GM12865 (cell line): Measurements from ENCODE around the gene KLHL22.
"Not testable (repeated sequence)": the region's sequence is repeated elsewhere in the genome, so short reads cannot be mapped to it uniquely, and the experiment has no call there.

Experiments
- DNase-seq: peaks from one replicate; pipeline ENCODE4 v3.0.0; 2010; ENCODE audit warnings: low read depth
- H3K4me3 ChIP-seq: 2 replicates; pipeline ENCODE4 v1.5.1; 2011; ENCODE audit warnings: mild to moderate bottlenecking, low read depth, low read length, control low read depth
- TF ChIP-seq, protein P1 (sequence below): IDR thresholded peaks from 2 replicates; pipeline ENCODE4 v1.5.1; 2011; ENCODE audit warnings: low read length, control low read depth, low read depth, inconsistent platforms; ENCODE audit not compliant: insufficient read depth; ENCODE audit errors: missing control alignments

KLHL22 gene

DNA sequence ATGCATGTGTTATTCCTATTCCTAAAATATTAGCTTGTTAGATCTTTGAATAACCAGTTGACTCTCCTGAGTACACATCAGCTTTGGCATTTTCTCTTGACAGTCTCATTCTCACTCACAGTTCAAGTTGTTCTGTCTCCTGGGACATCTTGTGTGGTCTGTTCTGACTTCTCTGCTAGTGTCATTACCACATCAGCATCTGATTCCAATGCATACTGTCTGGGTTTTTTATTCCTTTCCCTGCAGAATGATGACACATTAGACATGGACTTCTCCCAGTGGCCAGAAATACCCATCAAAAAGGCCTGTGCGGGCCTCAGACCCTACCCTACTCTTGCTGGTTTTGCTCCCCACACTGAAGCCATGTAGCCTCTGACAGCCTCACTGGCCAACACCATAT is 99.0 kb downstream of the KLHL22 start:
- DNase-seq = peak; percentile 15
- TF ChIP-seq, protein P1, sequence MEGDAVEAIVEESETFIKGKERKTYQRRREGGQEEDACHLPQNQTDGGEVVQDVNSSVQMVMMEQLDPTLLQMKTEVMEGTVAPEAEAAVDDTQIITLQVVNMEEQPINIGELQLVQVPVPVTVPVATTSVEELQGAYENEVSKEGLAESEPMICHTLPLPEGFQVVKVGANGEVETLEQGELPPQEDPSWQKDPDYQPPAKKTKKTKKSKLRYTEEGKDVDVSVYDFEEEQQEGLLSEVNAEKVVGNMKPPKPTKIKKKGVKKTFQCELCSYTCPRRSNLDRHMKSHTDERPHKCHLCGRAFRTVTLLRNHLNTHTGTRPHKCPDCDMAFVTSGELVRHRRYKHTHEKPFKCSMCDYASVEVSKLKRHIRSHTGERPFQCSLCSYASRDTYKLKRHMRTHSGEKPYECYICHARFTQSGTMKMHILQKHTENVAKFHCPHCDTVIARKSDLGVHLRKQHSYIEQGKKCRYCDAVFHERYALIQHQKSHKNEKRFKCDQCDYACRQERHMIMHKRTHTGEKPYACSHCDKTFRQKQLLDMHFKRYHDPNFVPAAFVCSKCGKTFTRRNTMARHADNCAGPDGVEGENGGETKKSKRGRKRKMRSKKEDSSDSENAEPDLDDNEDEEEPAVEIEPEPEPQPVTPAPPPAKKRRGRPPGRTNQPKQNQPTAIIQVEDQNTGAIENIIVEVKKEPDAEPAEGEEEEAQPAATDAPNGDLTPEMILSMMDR = no peak
- no peak overlapping the region for H3K4me3 ChIP-seq

DNA sequence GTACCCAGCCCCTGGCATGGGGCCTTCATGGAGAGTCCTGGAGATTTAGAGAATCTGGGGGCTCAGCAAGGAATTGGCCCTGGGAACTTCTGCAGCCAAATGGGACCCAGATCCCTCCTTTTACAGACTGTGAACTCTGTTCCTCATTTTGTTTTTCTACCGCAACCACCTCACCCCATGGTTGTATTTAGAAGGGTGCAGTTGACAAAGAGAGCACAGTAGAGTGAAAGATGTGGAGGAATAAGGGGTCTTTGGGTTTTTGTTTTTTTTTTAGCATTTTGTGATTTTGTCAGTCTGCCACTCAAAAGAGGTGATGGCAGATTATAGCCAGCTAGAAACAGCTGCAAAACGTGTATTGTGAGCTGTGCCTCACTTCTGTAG is 99.7 kb downstream of the KLHL22 start:
- TF ChIP-seq, protein P1 = no peak
- no peak overlapping the region for H3K4me3 ChIP-seq
- no peak for DNase-seq

DNA sequence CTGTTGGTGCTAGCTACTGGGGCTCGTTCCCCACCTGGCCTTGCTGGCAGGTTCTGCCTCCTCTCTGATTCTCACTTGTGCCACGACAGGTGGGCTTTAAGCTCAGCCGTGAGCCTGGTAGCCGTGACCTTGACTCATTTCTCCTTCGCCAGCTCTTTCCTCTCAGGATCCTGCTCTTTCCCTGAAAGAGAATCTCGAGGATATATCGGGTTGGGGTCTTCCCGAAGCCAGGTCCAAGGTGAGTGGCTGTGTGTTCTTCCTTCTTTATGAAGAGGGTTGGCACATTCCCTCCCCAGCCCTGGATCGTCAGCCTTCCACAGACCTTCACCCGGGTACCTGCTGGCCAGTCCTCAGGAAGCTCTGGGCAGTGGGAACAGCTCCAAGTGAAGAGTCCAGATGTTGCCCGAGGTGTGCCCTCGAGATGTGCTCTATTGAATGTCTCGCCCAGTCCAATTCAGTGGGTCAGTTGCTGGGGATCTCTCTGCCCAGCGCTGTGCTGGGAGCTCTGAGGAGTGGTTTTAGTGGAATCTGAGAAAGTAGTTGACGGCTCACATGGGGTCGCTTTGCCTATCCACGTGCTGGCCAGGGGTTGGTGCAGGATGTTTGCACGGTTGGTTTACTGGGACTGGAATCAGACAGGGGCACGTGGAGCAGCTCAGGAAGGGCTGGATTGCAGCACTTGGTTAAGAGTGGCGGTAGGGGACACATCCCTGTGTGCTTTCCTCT is 100.3 kb downstream of the KLHL22 start:
- H3K4me3 ChIP-seq = no peak overlapping the region
- TF ChIP-seq, protein P1 = no peak
- no peak for DNase-seq

DNA sequence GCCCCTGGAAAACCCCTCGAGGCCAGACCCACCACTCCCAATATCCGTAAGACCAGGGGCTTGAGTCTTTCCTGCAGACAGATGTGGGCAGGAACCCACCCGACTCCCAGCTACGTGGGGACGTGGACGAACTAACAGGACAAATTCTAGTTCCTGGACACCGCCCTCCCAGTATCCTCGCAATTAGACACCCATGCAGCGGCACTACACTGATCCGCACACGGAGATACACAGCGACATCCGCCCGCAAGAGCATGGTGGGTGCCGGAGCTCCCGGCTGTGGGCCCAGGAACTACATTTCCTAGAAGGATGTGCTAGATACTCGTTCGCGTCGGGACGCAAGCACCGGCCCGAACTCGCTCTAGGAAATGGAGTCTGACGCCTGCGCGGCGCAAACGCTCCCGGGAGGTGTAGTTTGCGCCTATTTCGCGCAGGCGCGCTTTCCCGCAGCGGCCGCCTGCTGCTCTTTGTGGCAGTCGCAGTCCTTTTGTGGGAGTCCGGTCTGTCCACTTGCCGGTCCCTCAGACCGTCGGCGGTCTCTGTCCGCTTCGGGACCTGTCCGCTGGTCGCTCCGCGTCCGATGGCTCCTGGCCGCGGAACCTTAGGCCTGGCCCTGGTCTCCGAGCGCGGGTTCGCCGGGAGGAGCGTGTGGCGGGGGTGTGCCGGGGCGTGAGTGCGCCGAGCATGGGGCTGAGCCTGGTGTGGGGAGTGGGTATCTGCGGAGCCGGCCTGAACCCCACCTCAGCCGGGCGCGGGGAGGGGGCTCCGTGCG is 101.7 kb downstream of the KLHL22 start, which contains the start of gene ZNF74:
Gene ZNF74 (plus strand): TSS at position 447 of the 772 bp plus-strand sequence. CDS start 478 bp downstream, outside the sequence.
- peak; percentile 94 for DNase-seq
- peak within 1 kb of the TSS; percentile 74 for H3K4me3 ChIP-seq
- TF ChIP-seq, protein P1 = no peak

DNA sequence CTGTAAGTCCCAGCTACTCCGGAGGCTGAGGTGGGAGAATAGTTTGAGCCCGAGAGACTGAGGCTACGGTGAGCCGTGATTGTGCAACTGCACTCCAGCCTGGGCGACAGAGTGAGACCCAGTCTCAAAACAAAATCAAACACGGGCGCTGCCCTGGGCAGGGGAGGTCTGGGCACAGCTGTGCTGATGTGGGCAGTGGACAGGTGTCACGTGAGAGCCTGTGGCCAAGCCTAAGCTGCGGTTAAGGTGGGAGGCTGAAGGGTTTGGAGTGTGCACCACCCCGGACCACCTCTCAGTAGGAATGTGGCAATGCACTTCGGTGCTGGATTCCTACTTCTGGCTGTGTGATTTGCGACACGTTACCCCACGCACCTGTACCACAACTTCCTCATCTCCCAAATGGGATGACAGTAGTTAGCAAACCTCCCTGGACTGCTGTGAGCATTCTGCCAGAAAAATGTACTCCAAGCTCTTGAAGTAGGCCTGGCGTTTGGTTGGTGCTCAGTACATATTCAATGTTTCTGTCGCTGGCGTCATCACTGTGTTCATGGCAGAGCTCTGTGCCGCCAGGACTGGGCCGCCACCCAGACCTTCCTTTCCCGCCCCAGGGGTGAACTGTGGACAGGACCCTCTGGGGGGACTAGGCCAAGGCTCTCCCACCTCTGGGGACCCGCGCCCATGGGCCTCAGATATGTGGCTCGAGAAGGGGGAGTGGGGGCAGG is 102.5 kb downstream of the KLHL22 start:
- no peak for DNase-seq
- TF ChIP-seq, protein P1 = no peak
- peak overlapping the region; percentile 74 for H3K4me3 ChIP-seq

DNA sequence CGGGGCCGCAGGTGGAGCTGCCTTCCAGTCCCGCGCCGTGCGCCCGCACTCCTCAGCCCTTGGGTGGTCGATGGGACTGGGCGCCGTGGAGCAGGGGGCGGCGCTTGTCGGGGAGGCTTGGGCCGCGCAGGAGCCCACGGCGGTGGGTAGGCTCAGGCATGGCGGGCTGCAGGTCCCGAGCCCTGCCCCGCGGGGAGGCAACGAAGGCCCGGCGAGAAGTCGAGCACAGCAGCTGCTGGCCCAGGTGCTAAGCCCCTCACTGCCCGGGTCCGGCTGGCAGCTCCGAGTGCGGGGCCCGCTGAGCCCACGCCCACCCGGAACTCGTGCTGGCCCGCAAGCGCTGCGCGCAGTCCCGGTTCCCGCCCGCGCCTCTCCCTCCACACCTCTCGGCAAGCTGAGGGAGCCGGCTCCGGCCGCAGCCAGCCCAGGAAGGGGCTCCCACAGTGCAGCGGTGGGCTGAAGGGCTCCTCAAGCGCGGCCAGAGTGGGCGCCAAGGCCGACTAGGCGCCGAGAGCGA is 103.2 kb downstream of the KLHL22 start:
- not testable (repeated sequence) for H3K4me3 ChIP-seq, DNase-seq
